Thyroid gland (tissue), 4 donors: ENCODE measurements around the gene HACD4.

Source experiments
- POLR2A ChIP-seq, 2 donors: fragments of 450-650 bp; IDR thresholded peaks; one replicate each; pipeline ENCODE4 v1.6.1; 2017; ENCODE audit warnings: antibody characterized with exemption in 2 of 2, mild to moderate bottlenecking in 2 of 2, moderate library complexity in 1 of 2
- TF ChIP-seq, protein P1 (sequence below), 6 experiments: fragments of 200-600 bp in 3 of 6; fragments of 450-650 bp in 3 of 6; sonication (generic) in 3 of 6; IDR thresholded peaks; one replicate each; pipeline ENCODE4 v1.5.1; 2016 to 2019; ENCODE audit warnings: antibody characterized with exemption in 6 of 6, mild to moderate bottlenecking in 2 of 6, inconsistent platforms in 1 of 6, moderate library complexity in 1 of 6

DNA sequence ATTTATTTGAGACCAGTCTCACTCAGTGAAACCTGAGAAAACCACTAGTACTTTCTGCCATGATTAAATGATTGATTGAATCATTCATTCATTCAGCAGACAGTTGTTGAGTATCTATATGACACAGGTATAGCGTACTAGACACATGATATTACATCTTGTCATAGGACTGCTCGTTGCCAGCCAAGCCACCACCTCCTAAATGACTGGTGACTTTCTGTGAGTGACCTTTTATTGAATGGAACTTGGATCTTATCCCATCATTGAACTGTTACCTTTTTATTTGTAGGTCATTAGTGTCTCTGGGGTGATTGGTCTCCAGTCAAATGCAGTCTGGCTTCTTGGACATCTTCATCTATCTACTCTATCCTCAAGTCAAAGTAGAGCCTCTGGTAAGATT, 80.7 kb downstream of the HACD4 start:
- TF ChIP-seq POLR2A (IDR thresholded peaks at IDR 0.05), result no peak
- TF ChIP-seq, protein P1, sequence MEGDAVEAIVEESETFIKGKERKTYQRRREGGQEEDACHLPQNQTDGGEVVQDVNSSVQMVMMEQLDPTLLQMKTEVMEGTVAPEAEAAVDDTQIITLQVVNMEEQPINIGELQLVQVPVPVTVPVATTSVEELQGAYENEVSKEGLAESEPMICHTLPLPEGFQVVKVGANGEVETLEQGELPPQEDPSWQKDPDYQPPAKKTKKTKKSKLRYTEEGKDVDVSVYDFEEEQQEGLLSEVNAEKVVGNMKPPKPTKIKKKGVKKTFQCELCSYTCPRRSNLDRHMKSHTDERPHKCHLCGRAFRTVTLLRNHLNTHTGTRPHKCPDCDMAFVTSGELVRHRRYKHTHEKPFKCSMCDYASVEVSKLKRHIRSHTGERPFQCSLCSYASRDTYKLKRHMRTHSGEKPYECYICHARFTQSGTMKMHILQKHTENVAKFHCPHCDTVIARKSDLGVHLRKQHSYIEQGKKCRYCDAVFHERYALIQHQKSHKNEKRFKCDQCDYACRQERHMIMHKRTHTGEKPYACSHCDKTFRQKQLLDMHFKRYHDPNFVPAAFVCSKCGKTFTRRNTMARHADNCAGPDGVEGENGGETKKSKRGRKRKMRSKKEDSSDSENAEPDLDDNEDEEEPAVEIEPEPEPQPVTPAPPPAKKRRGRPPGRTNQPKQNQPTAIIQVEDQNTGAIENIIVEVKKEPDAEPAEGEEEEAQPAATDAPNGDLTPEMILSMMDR (IDR thresholded peaks at IDR 0.05), result no peak
